ENCODE results near the gene ADGRV1. TPM values are rescaled to one million over a fixed set of nuclear protein-coding genes. Genes with fewer than 3 reads are reported as not detected.

The ADGRV1 gene
- total RNA-seq, 4 donors from 2014 or later = 0.28 to 6.5 (median 3.7) TPM

DNA sequence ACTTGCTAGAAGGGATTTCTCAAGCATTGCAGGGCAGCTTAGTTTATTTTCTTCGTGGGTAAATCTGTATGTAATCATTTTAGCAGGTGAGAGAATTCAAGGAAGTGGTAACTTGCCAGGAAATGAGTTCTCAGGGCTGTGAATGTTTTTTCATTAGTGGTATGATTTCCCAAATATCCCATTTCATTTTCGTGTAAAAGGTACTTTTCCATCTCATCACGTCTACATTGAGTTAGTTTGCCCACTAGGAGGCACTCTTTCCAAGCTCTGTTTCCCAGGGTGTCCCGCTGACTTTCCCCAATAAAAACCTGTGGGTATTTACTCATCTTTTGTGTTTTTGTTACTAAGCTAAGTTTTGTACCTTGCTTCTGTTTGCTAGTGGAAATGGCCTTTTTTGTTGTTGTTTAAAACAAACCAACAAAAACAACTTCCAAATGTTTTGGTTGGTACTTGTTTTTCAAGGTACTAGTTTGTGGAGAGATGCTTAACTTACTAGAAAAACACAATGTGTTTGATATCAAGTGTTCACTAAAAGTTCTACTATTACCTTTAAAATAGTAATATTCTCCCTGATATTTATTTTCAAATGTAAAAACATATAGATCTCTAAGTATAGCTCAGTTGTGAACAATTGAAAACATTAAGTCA is 373.6 kb downstream of the ADGRV1 start:
- Histone ChIP-seq H3K4me1 (peaks cover 0 to 6% (median 2%) of the 10 kb centered on the region in 4 donors), H3K9me3 (no peaks in the 10 kb centered on the region), H3K27ac (no peak overlapping the region), H3K27me3 (no peaks in the 10 kb centered on the region), H3K36me3 (no peaks in the 10 kb centered on the region), H3K4me3 (no peak overlapping the region)
- peak in 1 of 3 donors; percentile 70 for DNase-seq
- TF ChIP-seq, protein P1, sequence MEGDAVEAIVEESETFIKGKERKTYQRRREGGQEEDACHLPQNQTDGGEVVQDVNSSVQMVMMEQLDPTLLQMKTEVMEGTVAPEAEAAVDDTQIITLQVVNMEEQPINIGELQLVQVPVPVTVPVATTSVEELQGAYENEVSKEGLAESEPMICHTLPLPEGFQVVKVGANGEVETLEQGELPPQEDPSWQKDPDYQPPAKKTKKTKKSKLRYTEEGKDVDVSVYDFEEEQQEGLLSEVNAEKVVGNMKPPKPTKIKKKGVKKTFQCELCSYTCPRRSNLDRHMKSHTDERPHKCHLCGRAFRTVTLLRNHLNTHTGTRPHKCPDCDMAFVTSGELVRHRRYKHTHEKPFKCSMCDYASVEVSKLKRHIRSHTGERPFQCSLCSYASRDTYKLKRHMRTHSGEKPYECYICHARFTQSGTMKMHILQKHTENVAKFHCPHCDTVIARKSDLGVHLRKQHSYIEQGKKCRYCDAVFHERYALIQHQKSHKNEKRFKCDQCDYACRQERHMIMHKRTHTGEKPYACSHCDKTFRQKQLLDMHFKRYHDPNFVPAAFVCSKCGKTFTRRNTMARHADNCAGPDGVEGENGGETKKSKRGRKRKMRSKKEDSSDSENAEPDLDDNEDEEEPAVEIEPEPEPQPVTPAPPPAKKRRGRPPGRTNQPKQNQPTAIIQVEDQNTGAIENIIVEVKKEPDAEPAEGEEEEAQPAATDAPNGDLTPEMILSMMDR (IDR thresholded peaks at IDR 0.05) = peak; percentile 4 to 84 (median 70)
- TF ChIP-seq POLR2A (IDR thresholded peaks at IDR 0.05) = no peak

DNA sequence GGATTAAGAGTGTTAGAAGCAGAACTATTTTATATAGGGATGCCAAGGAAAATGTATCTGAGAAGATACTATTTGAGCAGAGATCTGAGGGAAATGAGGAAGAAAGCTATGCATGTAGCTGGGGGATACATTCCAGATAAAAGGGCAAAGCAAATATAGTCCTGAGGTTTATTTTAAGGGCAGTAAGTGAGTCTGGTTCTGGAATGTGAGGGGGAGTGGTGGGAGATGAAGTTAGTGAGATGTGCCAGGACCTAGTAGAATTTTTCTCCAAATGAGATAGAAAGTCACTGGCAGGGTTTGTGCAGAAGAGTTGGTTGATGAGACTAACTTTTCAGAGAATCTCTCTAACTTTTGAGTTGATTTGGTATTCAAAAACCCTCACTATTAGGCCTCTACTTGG is 374.7 kb downstream of the ADGRV1 start:
- no peaks in the 10 kb centered on the region for H3K27me3 ChIP-seq
- no peaks in the 10 kb centered on the region for H3K36me3 ChIP-seq
- H3K4me1 ChIP-seq = peaks cover 0 to 6% (median 2%) of the 10 kb centered on the region in 4 donors
- H3K9me3 ChIP-seq = no peaks in the 10 kb centered on the region
- no peak overlapping the region for H3K4me3 ChIP-seq
- DNase-seq = no peak
- TF ChIP-seq, protein P1 (IDR thresholded peaks at IDR 0.05) = no peak
- no peak for TF ChIP-seq POLR2A (IDR thresholded peaks at IDR 0.05)
- H3K27ac ChIP-seq = no peak overlapping the region

DNA sequence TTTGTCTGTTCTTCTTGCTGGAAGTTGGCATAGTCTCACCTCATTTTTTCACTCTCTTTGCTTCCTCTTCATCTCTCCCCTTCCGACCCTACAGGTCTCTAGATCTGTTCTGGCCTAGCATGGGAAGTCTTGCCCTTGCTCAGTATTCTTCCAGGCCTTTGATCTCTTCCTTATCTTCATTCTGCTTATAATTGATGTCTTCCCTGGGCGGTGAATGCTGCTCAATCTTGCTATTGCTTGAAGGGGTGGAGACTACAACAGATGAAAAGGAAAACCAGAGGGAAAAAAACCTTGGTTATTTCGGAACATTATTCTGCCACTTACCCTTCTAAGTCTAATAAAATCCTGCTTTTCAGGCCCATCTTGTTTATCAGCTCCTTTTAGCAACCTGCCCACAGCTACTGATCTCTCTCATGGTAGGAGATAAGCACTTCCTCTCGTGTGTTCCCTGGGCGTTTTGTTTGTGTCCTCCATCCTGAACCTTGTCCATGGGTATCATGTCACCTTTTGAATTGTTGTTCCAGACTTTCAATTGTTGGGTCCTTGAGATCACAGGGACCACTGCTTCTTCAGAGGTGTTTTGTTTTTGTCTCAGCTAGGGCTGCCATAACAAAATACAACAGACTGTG is 375.6 kb downstream of the ADGRV1 start:
- Histone ChIP-seq H3K27ac (no peak overlapping the region), H3K4me1 (peaks cover 0 to 6% (median 2%) of the 10 kb centered on the region in 4 donors), H3K9me3 (no peaks in the 10 kb centered on the region), H3K27me3 (no peaks in the 10 kb centered on the region), H3K36me3 (no peaks in the 10 kb centered on the region), H3K4me3 (no peak overlapping the region)
- DNase-seq = no peak
- TF ChIP-seq POLR2A (IDR thresholded peaks at IDR 0.05) = no peak
- TF ChIP-seq, protein P1 (IDR thresholded peaks at IDR 0.05) = no peak

DNA sequence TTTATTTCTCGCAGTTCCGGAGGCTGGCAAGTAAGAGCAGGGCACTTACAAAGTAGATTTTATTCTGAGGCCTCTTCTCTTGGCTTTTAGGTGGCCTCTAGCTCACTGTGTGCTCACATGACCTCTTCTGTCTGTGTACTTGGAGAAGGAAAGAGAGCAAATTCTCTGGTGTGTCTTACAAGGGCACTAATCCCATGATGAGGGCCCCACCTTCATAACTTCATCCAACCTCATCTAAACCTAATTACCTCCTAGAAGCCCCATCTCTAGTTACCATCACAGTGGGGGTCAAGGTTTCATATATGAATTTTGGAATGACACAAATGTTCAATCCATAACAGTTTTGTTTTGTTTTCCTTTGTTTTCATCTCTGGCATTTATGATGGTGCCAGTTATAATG is 376.1 kb downstream of the ADGRV1 start:
- no peaks in the 10 kb centered on the region for H3K36me3 ChIP-seq
- no peak for DNase-seq
- no peak for TF ChIP-seq POLR2A (IDR thresholded peaks at IDR 0.05)
- TF ChIP-seq, protein P1 (IDR thresholded peaks at IDR 0.05) = no peak
- H3K27me3 ChIP-seq = no peaks in the 10 kb centered on the region
- H3K4me3 ChIP-seq = no peak overlapping the region
- H3K9me3 ChIP-seq = no peaks in the 10 kb centered on the region
- no peak overlapping the region for H3K27ac ChIP-seq
- H3K4me1 ChIP-seq = peaks cover 0 to 6% (median 2%) of the 10 kb centered on the region in 4 donors

DNA sequence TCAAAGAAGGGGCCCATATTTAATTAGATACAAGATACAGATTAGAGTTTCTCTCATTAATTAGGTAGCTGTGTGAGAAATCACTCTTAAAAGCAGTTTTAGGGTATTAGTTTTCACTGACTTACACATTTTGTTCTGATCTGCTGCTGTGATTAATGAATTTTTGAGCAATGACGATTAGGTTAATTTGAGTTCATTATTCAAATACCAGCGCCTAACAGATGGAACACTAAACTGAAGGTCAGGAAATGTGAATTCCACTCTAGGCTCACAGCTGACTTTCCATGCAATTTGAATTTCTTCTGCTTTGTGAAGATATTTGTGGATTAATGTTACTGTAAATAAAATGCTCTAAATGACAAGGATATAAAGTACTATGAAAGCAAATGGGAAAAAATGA is 380.6 kb downstream of the ADGRV1 start:
- no peaks in the 10 kb centered on the region for H3K27me3 ChIP-seq
- H3K4me1 ChIP-seq = no peaks in the 10 kb centered on the region
- DNase-seq = no peak
- H3K4me3 ChIP-seq = no peak overlapping the region
- no peaks in the 10 kb centered on the region for H3K36me3 ChIP-seq
- H3K9me3 ChIP-seq = no peaks in the 10 kb centered on the region
- TF ChIP-seq, protein P1 (IDR thresholded peaks at IDR 0.05) = no peak
- no peak for TF ChIP-seq POLR2A (IDR thresholded peaks at IDR 0.05)
- no peak overlapping the region for H3K27ac ChIP-seq

Measured in Peyer's patch (tissue), 4 donors.